Adrenal gland (tissue), 12 donors: ENCODE measurements around the gene CBX4. TPM values are rescaled to one million over a fixed set of nuclear protein-coding genes. Genes with fewer than 3 reads are reported as not detected.

Experiments used
- DNase-seq, 7 donors: peaks; one replicate each; pipeline ENCODE4 v3.0.0-alpha.2; 2019 to 2020
- H3K27ac ChIP-seq, 5 donors: fragments of 200-600 bp; sonication (generic) in 4 of 5; 1 replicate in 3 of 5; 2 replicates in 2 of 5; pipeline versions ENCODE4 v1.5.1 to v1.8.0; 2016 to 2020; ENCODE audit warnings: mild to moderate bottlenecking in 1 of 5
- H3K27me3 ChIP-seq: fragments of 200-600 bp; 2 replicates; pipeline ENCODE4 v1.8.0; 2021
- H3K36me3 ChIP-seq, 2 donors: fragments of 200-600 bp; replicated peaks in 1 of 2; 1 replicate in 1 of 2; 2 replicates in 1 of 2; pipeline versions ENCODE4 v1.5.1 to v1.8.0; 2018 to 2022
- H3K4me1 ChIP-seq, 2 donors: fragments of 200-600 bp; replicated peaks in 1 of 2; 1 replicate in 1 of 2; 2 replicates in 1 of 2; pipeline versions ENCODE4 v1.5.1 to v1.8.0; 2018 to 2021
- H3K4me3 ChIP-seq, 4 donors: fragments of 200-600 bp; sonication (generic) in 3 of 4; one replicate each; pipeline ENCODE4 v1.5.1; 2016 to 2018
- H3K9me3 ChIP-seq, 3 donors: fragments of 200-600 bp; sonication (generic) in 1 of 3; replicated peaks in 1 of 3; 1 replicate in 2 of 3; 2 replicates in 1 of 3; pipeline versions ENCODE4 v1.5.1 to v1.8.0; 2016 to 2021
- POLR2A ChIP-seq, 2 donors: fragments of 450-650 bp; IDR thresholded peaks; one replicate each; pipeline ENCODE4 v1.6.1; 2017; ENCODE audit warnings: antibody characterized with exemption in 2 of 2, mild to moderate bottlenecking in 2 of 2, moderate library complexity in 1 of 2
- WGBS, 4 donors: extraction: QIAGEN DNeasy Blood & Tissue Kit in 2 of 4; methylation state at CpG; one replicate each; pipeline versions ENCODE4 v1.1.5 to v1.1.7; 2013 to 2017; 5-methylcytosine and 5-hydroxymethylcytosine counted together
- intact Hi-C, 2 donors: fragments of 100-400 bp; cut with DNase I; formaldehyde crosslinking; loops; one replicate each; pipeline versions ENCODE4 v1.14.1 to v1.15.0; 2022 to 2023
- polyA plus RNA-seq, 3 donors: library from polyadenylated mRNA; stranded (reverse); fragments of 200-250 nt in 2 of 3; fragments of 350-450 nt in 1 of 3; fragmentation: Illumina TruSeq in 1 of 3; extraction: RNeasy Lipid Tissue Mini Kit (QIAGEN cat#74804) in 1 of 3; gene quantifications; one replicate each; pipeline ENCODE4 v1.2.3, GENCODE V29; 2013 to 2014
- total RNA-seq, 9 donors: library from RNA; depleted of rRNA in 4 of 9; stranded (reverse); fragments of >200 nt in 4 of 9; fragments of 120-200 nt in 1 of 9; fragmentation: NEBNext Ultra II Directional in 1 of 9; extraction: Animal tissue kit (Norgen Biotek cat#: 25700) in 1 of 9; gene quantifications; one replicate each; pipeline versions ENCODE4 v1.1.0 to v1.2.4, GENCODE V29; 2013 to 2023
- TF ChIP-seq, protein P1 (sequence below), 6 experiments: fragments of 450-650 bp in 4 of 6; fragments of 200-600 bp in 2 of 6; sonication (generic) in 1 of 6; IDR thresholded peaks; 1 replicate in 5 of 6; 2 replicates in 1 of 6; pipeline versions ENCODE4 v1.5.1 to v1.8.0; 2016 to 2021; ENCODE audit warnings: antibody characterized with exemption in 6 of 6, mild to moderate bottlenecking in 2 of 6, moderate library complexity in 1 of 6
- donor health status: healthy with polysubstance abuse.
- donor health status: Bipolar disorder and iron deficiency.
- donor health status: DM: yes; HTN: yes; CAD: no.
- donor health status: DM: no; HTN: no; CAD: no.
- donor health status: DM: no; HTN: no; CAD: no.
- donor health status: DM: yes; HTN: yes; CAD: no.

The CBX4 gene
- total and polyA plus RNA-seq, 12 donors, result 5.4 to 39.3 (median 17.0) TPM

DNA sequence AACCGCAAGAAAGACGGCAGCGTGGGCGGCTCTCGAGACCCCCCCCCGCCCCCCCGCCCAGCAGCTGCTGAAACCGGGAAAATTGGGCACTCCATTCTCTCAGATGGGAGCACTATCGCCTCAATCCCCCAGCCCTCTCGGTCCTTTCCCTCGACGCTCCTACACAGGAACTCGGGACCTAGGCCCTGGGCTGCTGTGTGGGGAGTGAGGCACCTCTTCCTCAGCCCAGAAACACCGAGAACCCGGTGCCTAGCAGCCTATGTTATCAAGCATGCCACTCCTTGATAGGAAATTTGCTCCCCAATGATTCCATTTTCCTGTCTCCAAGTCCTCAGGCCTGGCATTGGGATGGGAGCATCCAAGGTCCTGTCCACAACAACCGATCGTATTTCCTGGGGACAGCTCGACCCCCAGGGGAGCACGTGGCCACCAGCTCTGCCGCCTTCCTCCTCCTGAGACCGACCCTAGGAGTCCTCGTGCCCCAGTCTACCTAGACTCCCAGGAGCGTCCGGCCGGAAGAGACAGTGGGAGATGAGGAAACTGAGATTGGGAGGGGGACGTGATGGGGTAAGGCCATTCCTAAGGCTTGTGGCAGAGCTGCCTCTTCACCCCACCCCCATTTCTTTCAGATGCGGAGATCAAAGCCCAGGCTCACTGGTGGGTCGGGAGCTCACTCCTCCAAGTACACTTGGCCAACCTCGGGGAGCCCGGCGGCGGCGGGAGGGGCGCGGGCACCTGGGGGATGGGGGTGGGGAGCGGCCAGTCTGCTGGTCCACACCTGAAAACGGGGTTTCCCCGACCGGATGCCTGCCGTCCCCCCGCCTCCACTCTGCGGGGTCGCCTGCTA, 24.9 kb downstream of the CBX4 start:
- WGBS, 4 donors, result 20 to 38% (median 21%) methylated on average over 21 to 43 of the region's 43 CpGs
- peaks cover 64% of the 10 kb centered on the region for H3K27me3 ChIP-seq

DNA sequence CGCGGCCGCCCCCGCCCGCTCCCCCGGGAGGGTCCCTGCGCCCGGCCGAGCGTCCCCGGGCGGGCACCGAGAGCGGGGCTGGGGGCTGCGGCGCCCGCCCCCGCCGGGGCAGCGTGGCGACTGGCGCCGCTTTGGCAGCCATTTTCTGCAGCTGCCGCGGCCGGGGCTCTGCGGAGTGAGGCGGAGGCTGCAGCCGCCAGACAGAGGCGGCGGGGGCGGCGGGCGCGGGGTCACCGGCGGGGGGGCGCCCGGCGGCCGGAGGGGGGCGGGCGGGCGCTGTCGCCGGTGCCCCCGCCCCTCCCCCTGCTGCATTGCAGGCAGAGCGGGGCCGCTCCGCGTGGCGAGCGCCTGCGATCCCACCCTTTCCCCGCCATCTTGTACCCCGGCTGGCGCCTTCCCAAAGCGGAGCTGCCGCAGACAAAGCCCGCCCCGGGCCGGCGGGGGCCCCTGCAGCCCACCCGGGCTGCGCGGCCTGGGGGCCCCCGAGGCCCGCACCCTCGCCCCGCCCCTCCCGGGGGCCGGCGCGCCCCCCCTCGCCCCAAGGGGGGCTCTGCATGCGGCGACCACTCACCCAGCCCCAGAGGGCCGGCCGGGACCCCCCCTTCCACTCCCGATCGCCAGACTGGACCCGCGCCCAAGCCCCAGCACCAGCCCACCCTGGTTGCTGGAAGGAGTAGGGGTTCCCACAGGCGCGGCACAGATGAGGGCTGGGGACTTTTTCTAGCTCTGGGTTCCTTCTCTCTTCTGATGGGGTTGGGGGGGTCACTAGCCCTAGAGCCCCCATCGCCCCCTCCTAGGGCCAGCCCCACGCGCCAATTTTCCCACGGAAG, 25.7 kb downstream of the CBX4 start:
- H3K9me3 ChIP-seq, result no peaks in the 10 kb centered on the region
- DNase-seq, result no peak
- H3K27me3 ChIP-seq, result peaks cover 73% of the 10 kb centered on the region
- peaks cover 10 to 31% of the 10 kb centered on the region in 2 donors for H3K4me1 ChIP-seq
- H3K4me3 ChIP-seq, result peak overlapping the region in 1 of 4 donors; percentile 49
- WGBS, 4 donors, result 0 to 44% (median 3%) methylated on average over 2 to 81 of the region's 89 CpGs
- no peaks in the 10 kb centered on the region for H3K36me3 ChIP-seq
- intact Hi-C loops, result no loop called here
- no peak for TF ChIP-seq POLR2A (IDR thresholded peaks at IDR 0.05)
- TF ChIP-seq, protein P1, sequence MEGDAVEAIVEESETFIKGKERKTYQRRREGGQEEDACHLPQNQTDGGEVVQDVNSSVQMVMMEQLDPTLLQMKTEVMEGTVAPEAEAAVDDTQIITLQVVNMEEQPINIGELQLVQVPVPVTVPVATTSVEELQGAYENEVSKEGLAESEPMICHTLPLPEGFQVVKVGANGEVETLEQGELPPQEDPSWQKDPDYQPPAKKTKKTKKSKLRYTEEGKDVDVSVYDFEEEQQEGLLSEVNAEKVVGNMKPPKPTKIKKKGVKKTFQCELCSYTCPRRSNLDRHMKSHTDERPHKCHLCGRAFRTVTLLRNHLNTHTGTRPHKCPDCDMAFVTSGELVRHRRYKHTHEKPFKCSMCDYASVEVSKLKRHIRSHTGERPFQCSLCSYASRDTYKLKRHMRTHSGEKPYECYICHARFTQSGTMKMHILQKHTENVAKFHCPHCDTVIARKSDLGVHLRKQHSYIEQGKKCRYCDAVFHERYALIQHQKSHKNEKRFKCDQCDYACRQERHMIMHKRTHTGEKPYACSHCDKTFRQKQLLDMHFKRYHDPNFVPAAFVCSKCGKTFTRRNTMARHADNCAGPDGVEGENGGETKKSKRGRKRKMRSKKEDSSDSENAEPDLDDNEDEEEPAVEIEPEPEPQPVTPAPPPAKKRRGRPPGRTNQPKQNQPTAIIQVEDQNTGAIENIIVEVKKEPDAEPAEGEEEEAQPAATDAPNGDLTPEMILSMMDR (IDR thresholded peaks at IDR 0.05), result no peak
- H3K27ac ChIP-seq, result no peak overlapping the region

More for the DNA sequence above, 24.9 kb downstream of the CBX4 start:
- TF ChIP-seq, protein P1 (IDR thresholded peaks at IDR 0.05), result no peak
- TF ChIP-seq POLR2A (IDR thresholded peaks at IDR 0.05), result no peak
- peak overlapping the region in 1 of 4 donors; percentile 33 for H3K4me3 ChIP-seq
- intact Hi-C loops, result no loop called here
- DNase-seq, result no peak
- H3K9me3 ChIP-seq, result no peaks in the 10 kb centered on the region
- no peaks in the 10 kb centered on the region for H3K36me3 ChIP-seq
- peaks cover 10 to 31% of the 10 kb centered on the region in 2 donors for H3K4me1 ChIP-seq
- H3K27ac ChIP-seq, result no peak overlapping the region

DNA sequence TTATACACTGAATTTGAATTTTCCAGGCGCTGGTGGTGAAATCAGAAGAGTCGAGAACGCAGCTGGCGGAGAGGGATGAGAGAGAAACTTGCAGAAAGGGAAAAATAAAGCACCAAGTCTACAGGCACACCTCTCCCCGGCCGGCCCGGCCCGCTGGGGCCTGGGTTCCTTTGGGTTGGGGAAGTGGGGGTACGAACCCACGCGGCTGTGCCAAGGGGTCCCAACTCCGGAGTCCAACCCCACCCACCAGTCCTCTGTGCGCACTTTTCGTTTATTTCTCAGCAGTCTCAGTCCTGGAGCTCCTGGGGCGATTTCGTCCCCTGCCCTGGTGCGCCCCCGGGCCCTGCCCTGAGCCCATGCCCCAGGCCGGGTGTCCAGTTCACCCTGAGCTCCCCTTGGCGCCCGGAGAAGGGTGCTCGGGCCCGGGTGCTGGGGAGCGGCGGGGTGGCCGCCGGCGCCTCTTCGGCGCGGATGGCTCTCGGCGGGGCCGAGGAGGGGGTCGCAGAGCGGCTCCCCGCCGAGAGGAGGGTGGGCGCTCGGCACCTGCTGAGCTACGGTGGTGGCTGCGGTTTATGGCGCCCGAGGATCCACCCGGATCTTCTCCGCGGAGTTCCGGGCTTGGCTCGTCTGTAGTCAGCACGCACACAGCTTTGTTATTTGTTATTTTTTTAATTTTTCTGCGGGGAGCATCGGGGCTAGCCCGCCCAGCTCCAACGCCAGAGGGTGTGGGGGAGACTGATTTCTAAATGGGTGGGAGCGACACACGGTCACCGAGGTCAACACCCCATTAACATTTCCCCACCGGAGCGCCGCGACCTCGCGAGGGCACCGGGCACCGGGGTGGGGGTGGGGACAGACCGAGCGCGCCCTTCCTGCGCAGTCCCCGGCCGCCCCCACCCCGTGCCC, 26.6 kb downstream of the CBX4 start:
- TF ChIP-seq POLR2A (IDR thresholded peaks at IDR 0.05), result no peak
- TF ChIP-seq, protein P1 (IDR thresholded peaks at IDR 0.05), result no peak
- 4 to 8% (median 6%) methylated on average over 20 to 72 of the region's 72 CpGs for WGBS, 4 donors
- DNase-seq, result no peak
- no peaks in the 10 kb centered on the region for H3K36me3 ChIP-seq
- H3K27me3 ChIP-seq, result peaks cover 82% of the 10 kb centered on the region
- H3K27ac ChIP-seq, result no peak overlapping the region
- intact Hi-C loops, result no loop called here
- H3K4me1 ChIP-seq, result peaks cover 10 to 31% of the 10 kb centered on the region in 2 donors
- no peaks in the 10 kb centered on the region for H3K9me3 ChIP-seq
- peak overlapping the region in 1 of 4 donors; percentile 49 for H3K4me3 ChIP-seq
